GM21737 (cell line): Measurements from ENCODE around the gene SYT6.

Experiments
- ATAC-seq: cut with Tn5 transposase; IDR thresholded peaks from one replicate; pipeline ENCODE4 v1.9.1; 2021; ENCODE audit warnings: mild to moderate bottlenecking, moderate library complexity; ENCODE audit not compliant: unreplicated experiment

Gene SYT6

DNA sequence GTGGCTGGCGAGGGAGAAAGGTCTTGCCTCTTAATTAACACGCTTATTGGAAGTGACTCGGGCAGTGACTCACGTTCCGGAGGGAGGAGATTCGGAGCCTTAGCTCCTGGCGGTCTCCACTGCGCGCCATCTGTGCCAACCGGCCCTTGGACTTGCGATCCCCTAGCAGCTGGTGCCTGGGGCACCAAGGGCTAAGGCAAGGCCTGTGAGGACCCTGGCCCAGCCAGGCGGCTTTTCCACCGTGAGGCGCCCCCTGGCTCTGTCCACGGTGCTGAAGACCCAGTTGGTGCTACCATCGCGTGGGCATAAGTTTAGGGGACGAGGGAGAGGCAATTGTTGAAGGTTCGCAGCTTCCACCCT is 1.3 kb upstream of the SYT6 start:
- ATAC-seq, result no peak

DNA sequence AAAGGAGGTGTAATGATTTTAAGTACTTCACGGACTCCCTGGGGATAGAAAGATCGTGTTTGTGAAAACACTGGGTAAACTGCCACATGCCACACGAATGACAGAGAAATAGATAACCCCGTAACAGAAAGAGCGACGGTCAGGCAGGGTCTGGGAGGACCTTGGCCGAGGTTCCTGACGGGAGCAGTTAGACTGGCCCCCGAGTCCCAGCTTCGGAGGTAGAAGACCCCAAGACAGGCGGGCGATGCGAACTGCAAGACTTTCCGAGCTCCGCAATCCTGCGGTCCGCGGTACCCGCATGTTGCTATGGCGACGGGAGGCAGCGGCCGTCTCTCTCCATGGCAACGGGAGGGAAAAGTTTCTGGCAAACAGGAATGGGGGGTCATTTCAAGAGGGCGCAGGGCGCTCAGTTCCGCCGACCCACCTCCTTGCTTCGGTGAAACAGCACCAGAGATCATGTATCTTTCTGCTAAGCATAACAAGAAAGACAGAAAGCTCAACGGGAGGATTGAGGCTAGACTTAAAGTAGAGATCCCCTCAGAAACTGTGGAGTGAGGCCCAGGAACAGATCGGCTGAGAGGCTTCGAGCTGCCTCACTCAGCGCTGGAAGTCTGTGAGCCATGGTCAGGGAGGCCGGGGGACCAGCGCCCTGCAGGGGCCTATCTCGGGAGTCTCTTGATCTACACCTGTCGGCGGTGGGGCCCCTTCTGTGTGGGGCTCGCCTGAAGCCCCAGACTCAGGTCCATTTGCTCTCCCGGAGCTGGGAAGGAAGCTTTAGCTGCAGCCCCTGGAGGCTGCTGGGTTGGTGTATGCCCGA is 685 bp upstream of the SYT6 start:
- ATAC-seq, result no peak

DNA sequence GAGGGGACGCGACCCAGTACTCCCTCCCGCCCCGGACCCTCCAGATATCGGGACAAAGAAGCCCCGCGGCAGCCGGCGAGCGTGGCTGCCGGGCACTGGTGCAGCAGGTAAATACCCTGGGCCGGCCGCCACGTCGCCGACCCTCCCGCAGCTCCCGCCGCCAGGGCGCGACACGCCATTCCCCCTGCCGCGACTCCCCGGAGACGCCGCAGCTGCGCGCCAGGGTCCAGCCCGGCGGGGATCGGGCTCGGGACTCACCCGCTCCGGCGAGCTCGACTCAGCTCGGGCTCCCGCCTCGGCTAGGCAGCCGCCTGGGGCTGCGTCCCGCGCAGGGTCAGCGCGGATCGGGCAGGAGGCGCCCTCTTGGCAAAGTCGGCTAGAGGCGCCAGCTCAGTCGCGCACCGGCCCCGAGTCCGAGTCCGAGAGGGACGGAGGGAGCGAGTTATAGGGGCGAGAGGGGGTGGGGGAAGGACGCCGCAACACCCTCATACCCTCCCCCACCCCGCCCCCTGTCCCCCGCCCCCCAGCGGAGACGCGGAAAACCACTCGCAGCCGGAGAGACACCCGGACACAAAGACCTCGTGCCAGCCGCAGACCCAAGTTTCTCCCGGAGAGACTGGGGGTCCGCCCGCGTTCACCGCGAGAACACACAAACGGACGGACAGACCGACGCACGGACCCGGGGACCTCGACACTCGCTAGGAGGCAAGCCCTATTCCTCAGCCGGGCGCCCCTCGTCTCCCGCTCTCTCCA is 985 bp downstream of the SYT6 start:
- no peak for ATAC-seq

DNA sequence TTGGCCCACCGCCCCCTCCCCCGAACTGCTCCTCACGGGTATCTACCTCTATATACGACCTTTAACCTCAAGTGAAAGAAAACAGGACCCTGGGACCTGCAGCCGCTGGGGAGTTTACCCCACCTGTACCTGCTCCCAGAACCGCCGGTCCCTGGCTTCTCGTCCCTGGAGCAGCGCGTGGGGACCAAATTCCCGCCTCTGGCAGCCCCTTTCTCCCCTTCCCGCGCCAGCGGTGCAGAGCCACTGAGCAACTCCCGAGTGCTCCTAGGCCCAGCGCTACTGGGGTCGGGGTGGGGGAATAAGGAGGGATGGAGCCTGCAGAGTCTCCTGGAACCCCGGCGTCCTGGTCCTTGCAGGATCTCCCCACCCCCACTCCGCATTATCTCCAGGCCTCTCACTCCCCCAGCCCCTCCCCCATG is 1.6 kb downstream of the SYT6 start:
- ATAC-seq, result no peak

DNA sequence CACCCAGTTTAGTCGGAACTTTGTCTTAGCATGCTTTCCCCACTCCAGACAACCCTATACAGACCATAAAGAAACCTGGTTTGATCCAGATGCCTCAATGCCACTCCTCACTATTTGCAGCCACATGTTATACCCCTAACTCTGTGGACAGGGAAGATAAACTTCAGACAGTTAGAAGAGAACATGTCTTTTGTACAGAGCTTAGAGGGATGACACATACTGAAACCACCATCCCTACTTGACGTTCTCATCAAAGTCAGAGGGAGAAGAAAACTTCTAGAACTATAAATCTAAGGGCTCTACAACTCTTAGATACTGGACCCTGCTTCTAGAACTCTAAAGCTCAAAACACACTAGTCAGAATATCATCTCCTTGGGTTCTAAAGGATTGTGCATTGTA is 3.7 kb downstream of the SYT6 start:
- ATAC-seq, result no peak

DNA sequence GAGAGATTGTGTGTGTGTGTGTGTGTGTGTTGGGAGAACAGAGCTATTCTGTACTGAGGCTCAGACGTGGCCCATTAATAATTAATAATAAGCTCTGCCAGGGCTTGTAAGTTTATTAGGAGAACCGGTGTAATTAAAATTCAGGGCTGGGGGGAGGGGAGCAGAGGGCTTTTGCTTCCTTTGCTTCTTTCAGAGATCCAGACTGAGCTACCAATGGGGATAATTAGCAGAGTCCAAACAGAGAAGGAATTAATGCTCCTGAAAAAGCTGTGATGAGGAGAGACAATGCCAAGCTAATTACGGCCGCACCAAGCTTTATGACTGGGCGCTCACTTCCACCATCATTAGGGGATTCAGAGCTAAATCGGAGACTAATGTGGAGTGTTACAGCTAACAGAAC is 4.5 kb downstream of the SYT6 start:
- ATAC-seq, result no peak

DNA sequence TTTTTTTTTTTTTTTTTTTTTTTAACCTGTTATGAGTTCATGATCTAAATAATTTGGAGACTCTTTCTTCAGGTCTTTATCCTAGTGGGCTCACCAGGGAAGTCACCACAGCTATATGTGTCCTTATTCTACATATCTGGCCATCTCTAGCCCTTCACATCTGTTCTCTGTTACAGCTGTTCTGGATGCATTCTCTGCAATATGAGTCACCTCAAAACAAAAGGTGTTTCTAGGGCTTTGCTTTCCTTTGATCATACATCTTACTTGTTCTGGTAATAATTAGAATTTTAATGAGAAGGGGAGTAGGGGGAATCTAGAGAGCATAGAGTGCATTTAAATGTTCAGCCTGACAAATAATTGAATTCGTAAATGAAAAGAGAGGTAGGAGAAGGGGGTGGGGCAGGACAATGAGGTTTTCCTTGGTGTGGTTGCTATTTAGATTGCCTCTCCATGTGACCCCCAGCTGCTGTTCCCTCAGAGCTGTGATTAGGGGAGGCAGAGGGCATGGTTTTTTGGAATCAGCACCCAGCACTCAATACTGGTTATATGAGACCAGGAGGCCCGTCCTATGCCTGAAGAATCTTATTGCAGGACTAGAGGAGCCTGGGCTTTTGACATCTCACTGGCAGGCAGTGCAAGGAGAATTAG is 8.0 kb downstream of the SYT6 start:
- no peak for ATAC-seq

DNA sequence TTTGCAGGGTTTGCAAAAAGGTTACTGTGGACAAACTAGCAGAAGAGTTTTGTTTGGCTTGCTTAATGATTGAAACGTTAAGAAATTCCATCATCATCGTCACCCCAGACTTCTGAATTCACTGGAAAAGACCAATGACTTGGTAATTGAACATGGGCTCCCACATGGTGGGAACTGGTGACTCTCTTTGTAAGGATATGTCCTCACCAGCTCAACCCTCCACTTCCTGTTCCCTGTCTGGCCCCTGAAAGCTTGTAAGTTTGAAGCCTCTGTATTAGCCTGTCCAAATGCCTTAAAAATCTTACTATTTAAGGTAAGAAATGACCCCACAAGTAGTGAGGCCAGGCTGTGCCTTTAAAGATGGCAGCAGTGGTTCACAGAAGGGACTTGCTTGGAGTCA is 9.7 kb downstream of the SYT6 start:
- no peak for ATAC-seq

DNA sequence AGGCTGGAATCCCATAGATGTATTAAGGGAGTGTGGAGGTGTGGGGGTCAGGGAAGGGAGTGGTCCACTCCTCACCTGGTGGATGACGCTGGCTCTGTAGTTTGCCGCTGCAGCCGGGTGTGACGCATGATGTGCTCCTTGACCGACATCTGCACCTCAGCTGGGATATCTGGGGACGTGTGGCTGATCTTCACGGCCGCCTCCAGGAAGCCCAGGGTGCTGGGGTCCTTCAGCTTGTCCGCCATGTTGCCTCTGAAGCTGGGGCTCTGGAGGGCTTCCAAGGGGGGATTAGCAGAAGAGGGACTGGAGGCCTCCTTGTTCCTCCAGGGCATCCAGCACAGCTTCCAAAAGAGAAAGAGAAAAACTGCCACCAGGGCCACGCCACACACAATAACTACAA is 14.1 kb downstream of the SYT6 start:
- no peak for ATAC-seq

DNA sequence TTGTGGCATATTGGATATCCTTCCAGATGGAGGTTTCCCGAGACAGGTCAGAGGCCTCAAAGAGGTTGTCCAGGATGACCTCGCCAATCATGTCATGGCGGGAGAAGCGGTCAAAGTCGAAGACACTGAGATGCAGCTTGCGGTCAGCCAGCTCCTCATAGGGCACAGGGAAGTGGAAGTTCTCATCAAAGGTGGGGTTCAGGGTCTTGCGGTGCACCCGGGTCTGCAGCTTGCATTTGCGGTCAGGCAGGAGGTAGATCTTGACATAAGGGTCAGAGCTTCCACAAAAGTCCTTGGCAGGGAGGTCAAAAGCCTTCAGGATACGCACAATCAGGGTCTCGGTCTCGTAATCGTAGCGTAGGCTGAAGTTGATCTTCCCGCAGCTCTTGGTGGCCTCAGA is 16.2 kb downstream of the SYT6 start:
- ATAC-seq, result no peak

DNA sequence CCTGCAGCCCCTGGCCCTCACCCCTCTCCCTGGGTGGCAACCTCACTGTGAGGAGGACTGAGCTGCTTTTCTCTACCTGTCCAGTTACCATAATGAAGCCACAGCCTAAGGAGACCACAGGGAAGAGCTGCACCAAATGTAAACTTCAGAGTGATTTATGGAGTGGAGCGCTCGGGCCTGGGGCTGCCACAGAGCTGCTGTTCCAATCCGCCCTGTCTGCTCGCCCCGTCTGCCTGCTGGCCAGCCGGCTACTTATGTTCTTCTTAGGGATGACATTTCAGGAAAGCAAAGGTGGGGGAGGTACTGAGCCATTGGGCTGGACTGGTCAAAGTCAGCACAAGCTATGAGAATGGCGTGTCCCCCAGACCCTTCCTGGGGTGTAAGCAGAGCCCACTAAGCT is 17.9 kb downstream of the SYT6 start:
- ATAC-seq, result no peak

DNA sequence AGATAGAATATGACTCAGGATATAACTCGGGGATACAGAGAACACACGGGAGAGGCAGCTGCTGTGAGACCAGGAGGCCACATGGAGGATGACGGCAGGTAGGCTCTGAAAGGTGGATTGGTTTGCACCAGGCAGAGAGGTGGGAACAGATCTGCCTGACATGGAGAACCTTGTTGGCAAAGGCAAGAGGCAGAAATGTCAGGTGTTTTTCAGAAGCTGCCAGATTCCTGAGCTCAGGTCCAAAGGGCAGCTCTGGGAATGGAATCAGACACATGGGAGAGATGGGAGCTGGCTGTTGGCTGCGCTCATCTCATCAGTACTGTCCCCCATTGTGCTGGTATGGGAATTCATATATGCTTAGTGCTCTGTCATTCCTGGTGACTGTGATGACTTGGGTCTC is 19.2 kb downstream of the SYT6 start:
- no peak for ATAC-seq

DNA sequence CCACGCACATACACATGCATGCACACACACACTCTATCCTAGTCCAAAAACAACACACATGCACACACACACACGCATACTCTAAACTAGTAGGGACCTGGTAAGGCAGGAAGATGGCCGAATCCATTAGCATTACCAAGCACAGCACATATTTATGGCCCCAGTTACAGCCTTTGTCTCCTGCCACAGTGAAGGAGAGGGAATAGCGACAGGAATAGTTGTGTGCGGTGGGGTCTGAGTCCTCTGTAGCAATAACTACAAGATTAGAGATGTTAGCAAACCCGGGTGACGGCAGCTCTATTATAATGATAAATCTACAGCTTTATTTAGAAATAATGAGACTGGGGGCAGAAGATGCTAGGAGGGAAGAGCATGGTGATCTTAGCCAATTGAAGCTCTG is 20.5 kb downstream of the SYT6 start:
- ATAC-seq, result no peak

DNA sequence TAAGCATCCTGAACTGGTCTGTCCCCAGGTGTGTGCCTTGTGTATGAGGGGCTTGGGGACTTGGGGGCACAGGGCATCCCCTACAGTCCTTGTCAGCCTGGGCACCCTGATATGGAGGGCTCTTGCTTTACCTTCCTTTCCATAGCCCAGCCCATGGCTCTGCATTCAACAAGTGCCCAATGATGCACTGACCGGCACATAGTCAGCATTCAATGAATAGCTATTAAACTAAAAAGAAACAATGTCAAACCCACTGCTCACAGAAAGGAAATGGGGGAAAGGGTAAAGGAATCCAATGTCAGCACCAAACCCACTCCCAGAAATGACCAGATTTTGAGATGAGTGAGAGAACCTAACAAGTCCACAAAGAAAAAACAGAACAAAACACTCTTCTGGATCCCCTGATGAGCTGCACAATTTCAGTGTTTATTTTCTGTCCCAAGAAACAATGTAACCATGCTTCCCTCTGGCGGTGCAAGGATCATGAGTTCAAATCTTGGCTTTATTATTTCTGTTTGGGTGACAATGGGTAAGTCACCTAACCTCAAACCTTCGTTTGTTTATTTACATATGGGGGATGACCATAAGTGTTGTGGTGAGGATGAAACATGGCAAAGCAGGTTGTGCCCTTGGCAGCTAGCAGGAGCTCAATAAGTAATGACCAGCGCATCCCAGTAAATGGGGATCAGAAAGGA is 22.0 kb downstream of the SYT6 start:
- ATAC-seq, result no peak

DNA sequence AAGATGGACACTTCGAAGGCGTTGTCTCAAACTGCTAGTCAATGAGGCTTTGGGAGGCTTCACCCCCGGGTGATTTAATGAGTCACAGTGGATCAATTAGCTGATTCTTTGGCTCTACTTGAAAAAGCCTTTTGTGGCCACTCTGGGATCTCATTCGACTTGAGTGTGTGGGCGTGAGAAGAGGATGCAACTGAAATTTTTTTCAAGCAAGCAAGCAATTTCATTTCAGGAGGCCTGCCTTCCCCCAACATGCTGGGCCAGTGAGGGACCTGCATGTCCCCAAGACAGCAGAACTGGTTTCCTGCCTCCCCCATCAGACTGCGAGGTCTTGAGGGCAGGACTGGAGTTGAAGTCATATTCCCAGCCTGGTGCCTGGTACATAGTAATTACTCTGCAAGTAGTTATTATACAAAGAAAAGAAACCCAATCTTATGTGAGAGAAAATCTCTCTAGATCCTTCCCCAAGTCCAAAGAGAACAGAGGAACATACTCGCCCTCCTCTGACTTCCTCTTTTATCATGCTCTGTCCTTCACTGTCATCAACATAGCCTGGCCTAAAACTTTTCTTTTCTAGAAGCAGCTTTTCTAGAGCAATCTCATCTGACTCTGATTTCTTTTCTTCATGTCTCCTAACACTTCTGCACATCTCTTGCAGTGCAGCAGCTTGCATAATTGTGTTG is 22.7 kb downstream of the SYT6 start:
- ATAC-seq, result no peak

DNA sequence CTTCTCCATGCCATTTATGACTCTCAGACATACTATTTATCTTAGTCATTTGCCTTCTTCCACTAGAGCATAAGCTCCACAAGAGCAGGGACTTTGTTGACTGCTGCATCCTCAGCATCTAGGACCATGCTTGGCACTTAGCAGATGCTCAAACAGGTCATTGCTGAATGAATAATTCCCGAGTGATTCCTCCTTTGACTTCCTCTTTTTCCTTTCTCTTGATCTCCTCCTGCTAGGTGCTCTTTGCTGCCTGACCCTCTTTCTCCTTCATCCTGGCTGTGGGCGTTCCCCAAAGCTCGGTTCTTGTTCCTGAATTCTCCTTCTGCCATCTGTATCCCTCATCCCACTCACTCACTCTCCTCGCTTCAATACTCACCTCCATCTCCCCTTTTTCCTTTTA is 23.5 kb downstream of the SYT6 start:
- no peak for ATAC-seq

DNA sequence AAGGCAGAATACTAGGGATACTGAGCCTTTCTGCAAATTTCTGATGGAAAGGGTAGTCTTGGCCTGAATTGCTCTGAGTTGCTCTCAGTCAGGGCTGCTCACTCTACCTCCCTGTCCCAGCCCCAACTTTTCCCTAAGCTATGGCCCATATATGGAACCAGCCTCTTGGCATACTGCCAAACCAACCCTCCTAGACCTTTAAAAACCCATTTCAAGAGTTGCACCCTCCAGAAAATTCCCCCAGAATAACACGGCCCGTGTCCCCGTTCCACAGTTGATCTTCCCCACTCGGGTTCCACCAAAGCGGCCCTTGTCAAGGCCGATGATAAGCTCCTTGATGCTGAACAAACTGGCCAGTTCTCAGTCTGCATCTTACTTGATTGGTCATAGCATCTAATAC is 25.4 kb downstream of the SYT6 start:
- ATAC-seq, result no peak

DNA sequence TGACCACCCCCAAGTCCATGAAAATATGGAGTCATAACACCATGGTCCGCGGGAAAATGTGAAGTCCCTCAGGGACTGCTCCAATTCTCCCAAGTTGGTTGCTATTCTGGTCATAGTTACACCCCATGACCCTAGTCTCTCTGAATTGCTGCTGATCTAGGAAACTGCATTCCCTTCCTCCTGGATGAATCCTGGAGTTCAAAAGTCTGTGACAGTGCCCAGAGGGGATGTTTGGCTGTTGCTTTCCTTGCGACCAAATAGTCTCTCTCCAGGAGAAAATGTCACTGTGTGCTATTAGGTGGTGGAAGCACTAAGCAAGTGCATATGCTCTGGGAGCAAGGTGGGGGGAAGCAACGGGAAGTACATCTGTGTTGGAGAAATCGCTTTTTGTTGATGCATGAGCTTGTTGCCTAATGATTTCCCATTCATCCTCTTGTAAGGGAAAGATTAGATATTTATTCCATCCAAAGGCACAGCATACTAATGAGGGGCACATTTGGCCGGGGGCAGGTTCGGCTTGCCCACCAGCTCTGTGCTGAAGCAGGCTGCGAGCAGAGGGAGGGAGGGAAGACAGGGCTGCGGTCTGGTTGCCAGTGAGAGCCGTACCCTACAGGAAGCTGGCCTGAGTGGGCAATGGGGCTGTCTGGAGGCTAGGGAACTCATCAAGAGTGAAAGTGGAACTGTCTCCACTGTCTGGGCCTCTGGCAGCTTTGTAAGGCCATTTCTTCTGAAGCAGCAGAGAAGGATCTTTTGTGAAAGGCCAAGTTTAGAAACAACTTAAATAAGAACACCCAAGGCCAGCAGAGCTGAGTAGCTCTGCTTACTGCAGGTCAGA is 27.2 kb downstream of the SYT6 start:
- ATAC-seq, result peak; percentile 75

DNA sequence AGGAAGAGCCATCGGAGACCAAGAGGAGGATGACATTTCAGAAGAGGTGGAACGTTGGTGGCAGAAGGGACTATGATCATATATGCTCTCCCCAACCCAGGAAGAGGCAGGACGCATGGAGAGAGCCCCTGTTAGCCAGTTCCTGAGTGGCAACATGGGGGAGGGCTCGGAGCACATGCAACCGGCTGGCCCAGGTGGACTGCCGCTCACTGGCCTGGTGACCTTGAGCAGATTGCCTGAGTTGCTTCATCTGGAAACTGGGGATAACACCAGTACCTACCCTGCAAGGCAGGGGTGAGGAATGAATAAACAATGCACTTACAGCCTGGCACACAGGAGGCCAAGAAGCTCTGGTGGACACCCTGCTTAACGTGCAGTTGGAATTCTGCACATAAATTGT is 29.0 kb downstream of the SYT6 start:
- ATAC-seq, result no peak
